Activated naive CD8-positive, alpha-beta T cell (primary cell): ENCODE measurements around the gene KCND3.

Experiments used
- H3K27ac Mint-ChIP-seq: one replicate; pipeline ENCODE4 v1.8.0; 2021; ENCODE audit warnings: mixed read lengths
- H3K27me3 Mint-ChIP-seq: one replicate; pipeline ENCODE4 v1.8.0; 2021; ENCODE audit warnings: mixed read lengths
- H3K36me3 Mint-ChIP-seq: one replicate; pipeline ENCODE4 v1.8.0; 2021; ENCODE audit warnings: mixed read lengths
- H3K4me1 Mint-ChIP-seq: one replicate; pipeline ENCODE4 v1.8.0; 2021; ENCODE audit warnings: low read depth, mixed read lengths
- H3K4me3 Mint-ChIP-seq: one replicate; pipeline ENCODE4 v1.8.0; 2021; ENCODE audit warnings: mild to moderate bottlenecking, mixed read lengths
- H3K9me3 Mint-ChIP-seq: one replicate; pipeline ENCODE4 v1.8.0; 2021; ENCODE audit warnings: low read depth, mixed read lengths

KCND3 gene

GRCh38 chr1:111989531-111990025 is at the start of gene KCND3:
Gene KCND3, minus strand, starts transcription at chr1:111989668.
- no peak within 1 kb of the TSS for H3K27ac Mint-ChIP-seq
- H3K9me3 Mint-ChIP-seq, result no peaks in the 10 kb centered on the region
- H3K4me1 Mint-ChIP-seq, result peaks cover 22% of the 10 kb centered on the region
- H3K36me3 Mint-ChIP-seq, result no peaks in the 10 kb centered on the region
- peaks cover 37% of the 10 kb centered on the region for H3K27me3 Mint-ChIP-seq
- peak within 1 kb of the TSS; percentile 75 for H3K4me3 Mint-ChIP-seq

GRCh38 chr1:112034277-112034676 is 44.8 kb upstream of the KCND3 start:
- Mint-ChIP-seq H3K27me3 (peaks cover 2% of the 10 kb centered on the region), H3K27ac (no peak overlapping the region), H3K4me3 (no peak overlapping the region), H3K4me1 (no peaks in the 10 kb centered on the region), H3K9me3 (no peaks in the 10 kb centered on the region), H3K36me3 (no peaks in the 10 kb centered on the region)

- Mint-ChIP-seq H3K4me3 (no peak overlapping the region), H3K9me3 (no peaks in the 10 kb centered on the region), H3K27ac (no peak overlapping the region), H3K4me1 (no peaks in the 10 kb centered on the region), H3K27me3 (peaks cover 2% of the 10 kb centered on the region), H3K36me3 (no peaks in the 10 kb centered on the region)
Measured at GRCh38 chr1:112033439-112034120, 44.1 kb upstream of the KCND3 start.

- H3K27me3 Mint-ChIP-seq, result peaks cover 4% of the 10 kb centered on the region
- H3K36me3 Mint-ChIP-seq, result no peaks in the 10 kb centered on the region
- H3K4me3 Mint-ChIP-seq, result no peak overlapping the region
- no peaks in the 10 kb centered on the region for H3K9me3 Mint-ChIP-seq
- no peak overlapping the region for H3K27ac Mint-ChIP-seq
- no peaks in the 10 kb centered on the region for H3K4me1 Mint-ChIP-seq
Measured at GRCh38 chr1:112030157-112030556, 40.7 kb upstream of the KCND3 start.

- H3K27ac Mint-ChIP-seq, result no peak overlapping the region
- H3K9me3 Mint-ChIP-seq, result no peaks in the 10 kb centered on the region
- peaks cover 6% of the 10 kb centered on the region for H3K27me3 Mint-ChIP-seq
- no peak overlapping the region for H3K4me3 Mint-ChIP-seq
- H3K36me3 Mint-ChIP-seq, result no peaks in the 10 kb centered on the region
- H3K4me1 Mint-ChIP-seq, result no peaks in the 10 kb centered on the region
Measured at GRCh38 chr1:112027696-112028095, 38.2 kb upstream of the KCND3 start.

- Mint-ChIP-seq H3K27me3 (peaks cover 6% of the 10 kb centered on the region), H3K4me3 (no peak overlapping the region), H3K27ac (no peak overlapping the region), H3K36me3 (no peaks in the 10 kb centered on the region), H3K4me1 (no peaks in the 10 kb centered on the region), H3K9me3 (no peaks in the 10 kb centered on the region)
Measured at GRCh38 chr1:112026501-112026900, 37.0 kb upstream of the KCND3 start.

GRCh38 chr1:112026016-112026415 is 36.5 kb upstream of the KCND3 start:
- Mint-ChIP-seq H3K36me3 (no peaks in the 10 kb centered on the region), H3K4me1 (no peaks in the 10 kb centered on the region), H3K9me3 (no peaks in the 10 kb centered on the region), H3K4me3 (no peak overlapping the region), H3K27me3 (peaks cover 6% of the 10 kb centered on the region), H3K27ac (no peak overlapping the region)

GRCh38 chr1:112021263-112021662 is 31.8 kb upstream of the KCND3 start:
- peaks cover 10% of the 10 kb centered on the region for H3K27me3 Mint-ChIP-seq
- no peaks in the 10 kb centered on the region for H3K36me3 Mint-ChIP-seq
- H3K4me3 Mint-ChIP-seq, result no peak overlapping the region
- no peaks in the 10 kb centered on the region for H3K4me1 Mint-ChIP-seq
- H3K27ac Mint-ChIP-seq, result no peak overlapping the region
- H3K9me3 Mint-ChIP-seq, result no peaks in the 10 kb centered on the region

- Mint-ChIP-seq H3K27ac (no peak overlapping the region), H3K36me3 (no peaks in the 10 kb centered on the region), H3K4me1 (no peaks in the 10 kb centered on the region), H3K9me3 (peaks cover 3% of the 10 kb centered on the region), H3K27me3 (peaks cover 12% of the 10 kb centered on the region), H3K4me3 (no peak overlapping the region)
Measured at GRCh38 chr1:112017183-112017582, 27.7 kb upstream of the KCND3 start.

- H3K27ac Mint-ChIP-seq, result no peak overlapping the region
- H3K36me3 Mint-ChIP-seq, result no peaks in the 10 kb centered on the region
- no peaks in the 10 kb centered on the region for H3K4me1 Mint-ChIP-seq
Measured at GRCh38 chr1:112012823-112013222, 23.4 kb upstream of the KCND3 start.

GRCh38 chr1:112011202-112011601 is 21.7 kb upstream of the KCND3 start:
- H3K4me1 Mint-ChIP-seq, result no peaks in the 10 kb centered on the region
- no peaks in the 10 kb centered on the region for H3K36me3 Mint-ChIP-seq
- H3K9me3 Mint-ChIP-seq, result peaks cover 3% of the 10 kb centered on the region
- peaks cover 13% of the 10 kb centered on the region for H3K27me3 Mint-ChIP-seq
- H3K4me3 Mint-ChIP-seq, result no peak overlapping the region
- H3K27ac Mint-ChIP-seq, result no peak overlapping the region

More at GRCh38 chr1:112012823-112013222, 23.4 kb upstream of the KCND3 start:
- Mint-ChIP-seq H3K4me3 (no peak overlapping the region), H3K9me3 (peaks cover 3% of the 10 kb centered on the region), H3K27me3 (peaks cover 8% of the 10 kb centered on the region)

GRCh38 chr1:112007169-112007568 is 17.7 kb upstream of the KCND3 start:
- H3K4me1 Mint-ChIP-seq, result no peaks in the 10 kb centered on the region
- H3K27ac Mint-ChIP-seq, result no peak overlapping the region
- peaks cover 10% of the 10 kb centered on the region for H3K27me3 Mint-ChIP-seq
- H3K36me3 Mint-ChIP-seq, result no peaks in the 10 kb centered on the region
- H3K4me3 Mint-ChIP-seq, result no peak overlapping the region
- H3K9me3 Mint-ChIP-seq, result no peaks in the 10 kb centered on the region

- Mint-ChIP-seq H3K9me3 (no peaks in the 10 kb centered on the region), H3K4me3 (no peak overlapping the region), H3K27me3 (peaks cover 10% of the 10 kb centered on the region), H3K4me1 (no peaks in the 10 kb centered on the region), H3K36me3 (no peaks in the 10 kb centered on the region), H3K27ac (no peak overlapping the region)
Measured at GRCh38 chr1:112006416-112007025, 17.1 kb upstream of the KCND3 start.

GRCh38 chr1:112004076-112004475 is 14.6 kb upstream of the KCND3 start:
- H3K9me3 Mint-ChIP-seq, result no peaks in the 10 kb centered on the region
- no peak overlapping the region for H3K27ac Mint-ChIP-seq
- no peak overlapping the region for H3K4me3 Mint-ChIP-seq
- H3K36me3 Mint-ChIP-seq, result no peaks in the 10 kb centered on the region
- H3K4me1 Mint-ChIP-seq, result no peaks in the 10 kb centered on the region
- H3K27me3 Mint-ChIP-seq, result peaks cover 16% of the 10 kb centered on the region

- Mint-ChIP-seq H3K4me3 (no peak overlapping the region), H3K36me3 (no peaks in the 10 kb centered on the region), H3K27me3 (peaks cover 17% of the 10 kb centered on the region), H3K27ac (no peak overlapping the region), H3K4me1 (no peaks in the 10 kb centered on the region), H3K9me3 (no peaks in the 10 kb centered on the region)
Measured at GRCh38 chr1:112002514-112002913, 13.0 kb upstream of the KCND3 start.

GRCh38 chr1:112001436-112001835 is 12.0 kb upstream of the KCND3 start:
- H3K9me3 Mint-ChIP-seq, result no peaks in the 10 kb centered on the region
- H3K4me3 Mint-ChIP-seq, result no peak overlapping the region
- peaks cover 21% of the 10 kb centered on the region for H3K27me3 Mint-ChIP-seq
- H3K36me3 Mint-ChIP-seq, result no peaks in the 10 kb centered on the region
- no peak overlapping the region for H3K27ac Mint-ChIP-seq
- H3K4me1 Mint-ChIP-seq, result no peaks in the 10 kb centered on the region
